Erythroblast (primary cell): ENCODE data around the gene MFSD8.

Source experiments
- GATA1 ChIP-seq: IDR thresholded peaks from 2 replicates; pipeline ENCODE4 v1.6.1; 2011; ENCODE audit warnings: low read depth, mild to moderate bottlenecking, control low read depth, low read length, moderate library complexity
- POLR2A ChIP-seq: IDR thresholded peaks from 2 replicates; pipeline ENCODE4 v1.6.1; 2011; ENCODE audit warnings: mild to moderate bottlenecking, low read length

DNA sequence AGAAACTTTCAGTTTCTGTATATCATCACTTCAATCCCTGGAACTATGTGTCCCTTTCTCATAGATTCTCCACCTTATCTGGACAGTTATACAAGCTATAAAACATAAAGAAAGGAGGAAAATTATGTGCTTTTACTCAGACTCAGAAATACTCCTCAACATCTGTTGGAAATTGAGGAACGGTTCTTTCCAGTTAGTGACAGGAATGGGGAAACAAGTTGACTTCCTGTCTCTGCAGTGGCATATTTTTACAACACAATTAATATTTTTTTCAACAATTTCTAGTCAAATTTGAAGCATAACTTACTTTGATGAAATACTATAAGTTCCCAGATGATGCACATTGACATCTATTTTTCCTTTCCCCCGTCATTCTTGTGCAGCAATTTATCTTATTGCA lies 28.2 kb upstream of the MFSD8 start:
- TF ChIP-seq POLR2A (no peak), GATA1 (no peak)
